ENCODE data around the gene VPS13C. TPM values are rescaled to one million over a fixed set of nuclear protein-coding genes. Genes with fewer than 3 reads are reported as not detected.

Gene VPS13C
- total RNA-seq, 1 donor: 94.6 TPM

GRCh38 chr15:61819386-61819785, 240.9 kb downstream of the VPS13C start:
- TF ChIP-seq CTCF (IDR thresholded peaks at IDR 0.05; ENCODE audit: insufficient read depth, low read depth, low read length): no peak
- H3K4me3 ChIP-seq (ENCODE audit: low read depth, low read length): no peak overlapping the region
- DNase-seq (ENCODE audit: low read depth): no peak

DNA sequence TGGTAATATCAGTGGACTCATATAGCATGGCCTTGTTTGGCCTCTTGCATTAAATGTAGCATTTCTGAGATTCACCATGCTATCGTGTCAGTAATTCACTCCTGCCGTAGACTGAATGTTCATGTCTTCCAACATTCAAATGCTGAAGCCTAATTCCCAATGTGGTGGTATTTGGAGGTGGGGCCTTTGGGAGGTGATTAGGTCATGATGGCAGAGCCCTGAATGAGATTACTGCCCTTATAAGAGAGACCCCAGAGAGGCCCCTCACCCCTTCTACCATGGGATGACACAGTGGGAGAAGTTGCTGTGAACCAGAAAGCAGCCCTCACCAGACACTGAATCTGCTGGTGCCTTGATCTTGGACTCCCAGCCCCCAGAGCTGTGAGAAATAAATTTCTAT, 241.4 kb downstream of the VPS13C start:
- TF ChIP-seq CTCF (IDR thresholded peaks at IDR 0.05; ENCODE audit: insufficient read depth, low read depth, low read length): no peak
- no peak overlapping the region for H3K4me3 ChIP-seq (ENCODE audit: low read depth, low read length)
- DNase-seq (ENCODE audit: low read depth): no peak

GRCh38 chr15:61816856-61817255, 243.4 kb downstream of the VPS13C start:
- no peak for TF ChIP-seq CTCF (IDR thresholded peaks at IDR 0.05; ENCODE audit: insufficient read depth, low read depth, low read length)
- DNase-seq (ENCODE audit: low read depth): no peak
- H3K4me3 ChIP-seq (ENCODE audit: low read depth, low read length): no peak overlapping the region

- no peak for TF ChIP-seq CTCF (IDR thresholded peaks at IDR 0.05; ENCODE audit: insufficient read depth, low read depth, low read length)
- no peak overlapping the region for H3K4me3 ChIP-seq (ENCODE audit: low read depth, low read length)
These were observed 244.7 kb downstream of the VPS13C start for GRCh38 chr15:61815356-61816083.

GRCh38 chr15:61812476-61812875, 247.8 kb downstream of the VPS13C start:
- no peak for DNase-seq (ENCODE audit: low read depth)

More at GRCh38 chr15:61815356-61816083, 244.7 kb downstream of the VPS13C start:
- no peak for DNase-seq (ENCODE audit: low read depth)

GRCh38 chr15:61811952-61812351, 248.3 kb downstream of the VPS13C start:
- TF ChIP-seq CTCF (IDR thresholded peaks at IDR 0.05; ENCODE audit: insufficient read depth, low read depth, low read length): no peak
- H3K4me3 ChIP-seq (ENCODE audit: low read depth, low read length): no peak overlapping the region
- DNase-seq (ENCODE audit: low read depth): no peak

More at GRCh38 chr15:61812476-61812875, 247.8 kb downstream of the VPS13C start:
- no peak overlapping the region for H3K4me3 ChIP-seq (ENCODE audit: low read depth, low read length)
- TF ChIP-seq CTCF (IDR thresholded peaks at IDR 0.05; ENCODE audit: insufficient read depth, low read depth, low read length): no peak

DNA sequence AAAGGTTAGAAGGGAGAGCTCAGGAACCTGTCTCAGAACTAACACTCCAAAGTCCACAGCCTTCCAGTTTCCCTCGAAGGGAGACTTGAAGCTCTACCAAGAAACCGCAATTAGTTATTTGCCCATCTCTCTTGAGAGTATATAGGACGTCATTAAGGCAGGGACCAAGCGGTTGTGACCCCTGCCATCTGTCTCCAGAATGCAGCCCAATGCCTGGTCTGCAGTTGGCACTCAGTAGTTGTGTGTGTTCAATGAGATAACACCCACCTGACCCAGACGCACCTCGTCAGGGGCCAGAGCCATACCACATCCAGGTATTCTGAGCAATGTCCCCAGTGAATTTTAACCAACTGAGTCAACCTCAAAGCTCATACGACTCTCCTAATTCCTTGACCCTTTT, 251.0 kb downstream of the VPS13C start:
- DNase-seq (ENCODE audit: low read depth): no peak
- H3K4me3 ChIP-seq (ENCODE audit: low read depth, low read length): no peak overlapping the region
- TF ChIP-seq CTCF (IDR thresholded peaks at IDR 0.05; ENCODE audit: insufficient read depth, low read depth, low read length): no peak
